Dedifferentiated amniotic fluid mesenchymal stem cell (primary cell): ENCODE data around the gene CAMK1D.
A peak's percentile ranks its signal among the peaks of the same experiment; 100 is the strongest.

Experiments used
- DNase-seq: peaks from one replicate; pipeline ENCODE4 v3.0.0-alpha.2; 2016; ENCODE audit errors: extremely low spot score

The CAMK1D gene

DNA sequence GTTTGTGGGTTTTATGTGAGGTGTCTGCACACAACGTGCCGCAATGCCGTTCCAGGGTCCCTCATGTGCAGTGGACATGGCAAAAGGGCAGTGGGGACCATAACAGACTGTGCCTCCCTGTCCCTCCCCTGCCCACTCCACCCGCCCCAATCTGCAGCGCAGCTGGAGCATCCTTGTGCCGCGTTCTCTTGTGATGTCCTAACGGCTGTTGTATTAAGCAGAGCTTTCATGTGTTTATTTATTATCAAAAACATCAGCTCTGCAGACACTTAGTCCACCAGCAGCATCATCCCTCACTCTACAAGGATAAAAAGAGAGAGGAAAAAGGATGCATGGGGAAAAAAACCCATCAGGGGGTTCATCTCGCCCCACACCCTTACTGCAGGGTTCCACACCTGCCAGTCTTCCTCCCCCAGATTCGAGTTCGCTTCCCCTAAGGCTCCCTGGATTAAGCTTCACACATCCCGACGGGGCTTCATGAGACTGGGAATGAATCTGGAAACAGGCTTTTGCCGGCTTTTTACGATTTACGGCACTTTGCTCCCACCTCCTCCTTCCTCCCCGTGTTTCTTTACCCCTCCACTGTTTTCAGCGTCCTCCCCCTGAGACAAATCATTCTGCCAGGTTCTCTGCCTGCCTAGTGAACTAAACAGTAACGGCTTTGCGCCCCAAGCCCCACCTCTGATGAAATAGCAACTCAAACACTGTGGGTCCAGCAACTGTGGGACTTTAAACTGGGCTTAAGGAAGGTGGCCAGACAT lies 301.4 kb downstream of the CAMK1D start:
- DNase-seq: no peak

DNA sequence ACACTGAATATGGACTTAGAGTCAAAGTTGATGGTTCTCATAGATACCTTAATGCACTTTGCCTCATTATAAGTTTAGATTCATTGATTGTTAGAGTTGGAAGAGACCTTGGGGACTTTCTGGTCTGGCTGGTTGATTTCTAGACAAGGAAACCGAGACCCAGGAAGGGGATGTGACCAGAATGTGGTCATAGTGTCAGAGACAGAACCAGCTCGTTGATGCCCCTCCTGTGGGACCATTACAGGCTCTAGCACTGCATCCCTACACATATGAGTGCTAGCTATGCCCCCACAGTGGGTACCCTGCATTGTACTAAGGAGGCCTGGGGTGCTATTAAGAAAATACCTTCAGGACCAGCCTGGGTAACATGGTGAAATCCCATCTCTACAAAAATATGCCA lies 306.6 kb downstream of the CAMK1D start:
- DNase-seq: no peak

DNA sequence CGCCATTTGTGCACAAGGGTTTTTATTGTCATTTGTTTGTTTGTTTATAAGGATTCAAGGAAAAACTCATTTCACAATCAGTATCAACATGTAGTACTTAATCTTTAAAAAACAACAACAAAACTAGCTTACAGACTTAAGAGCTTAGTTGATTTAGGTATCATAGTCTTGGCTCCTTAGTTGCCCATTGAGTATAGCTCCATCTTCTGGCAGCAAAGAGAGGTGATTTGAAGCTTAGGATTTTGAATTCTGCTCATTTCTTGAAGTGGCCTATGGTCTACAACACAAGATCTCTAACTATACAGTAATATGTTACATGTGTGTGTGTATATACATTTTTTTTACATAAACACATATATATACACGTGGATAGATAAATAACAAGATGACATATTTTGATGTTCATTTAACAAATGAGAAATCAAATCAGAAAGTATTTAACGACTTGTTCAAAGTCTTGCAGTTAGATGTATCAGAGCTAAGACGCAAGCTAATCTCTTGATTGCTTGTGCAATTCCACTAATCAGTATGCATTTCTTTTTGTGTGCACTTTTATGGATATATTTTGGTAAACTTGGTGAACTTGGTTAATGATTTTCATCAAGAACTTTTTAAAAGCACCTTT lies 307.3 kb downstream of the CAMK1D start:
- DNase-seq: peak; percentile 45

DNA sequence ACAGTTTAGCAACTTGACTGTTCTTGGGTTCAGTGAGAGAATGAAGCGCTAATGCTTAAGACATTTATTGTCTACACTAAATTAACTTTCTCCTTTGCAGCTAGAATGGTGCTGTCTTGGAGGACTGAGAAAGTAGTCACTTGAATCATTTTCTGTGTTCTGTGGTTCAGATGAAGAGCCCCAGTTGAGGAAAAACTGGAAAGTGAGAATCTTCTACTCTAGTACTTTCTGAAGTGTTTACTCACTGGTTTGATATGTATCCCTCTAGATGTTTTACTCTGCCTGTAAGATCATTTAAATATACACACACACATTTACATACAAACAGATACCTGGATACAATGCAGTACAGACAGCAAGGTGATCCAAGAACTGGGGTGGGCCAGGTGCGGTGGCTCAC lies 308.1 kb downstream of the CAMK1D start:
- DNase-seq: no peak

DNA sequence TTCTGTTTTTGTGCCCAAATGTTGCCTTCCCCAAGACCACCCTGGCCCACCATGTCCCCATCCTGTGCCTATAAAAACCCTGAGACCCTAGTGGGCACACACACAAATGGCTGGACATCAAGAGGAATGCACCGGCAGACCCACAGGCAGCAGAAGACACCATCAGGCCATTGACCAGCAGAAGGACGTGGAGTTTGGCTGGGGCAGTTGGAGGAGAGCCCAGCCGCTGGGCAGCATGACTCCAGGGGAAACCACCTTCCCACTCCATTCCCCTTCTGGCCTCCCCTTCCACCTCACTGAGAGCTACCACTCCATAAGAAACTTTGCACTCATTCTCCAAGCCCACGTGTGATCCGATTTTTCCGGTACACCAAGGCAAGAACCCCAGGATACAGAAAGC lies 309.2 kb downstream of the CAMK1D start:
- no peak for DNase-seq

DNA sequence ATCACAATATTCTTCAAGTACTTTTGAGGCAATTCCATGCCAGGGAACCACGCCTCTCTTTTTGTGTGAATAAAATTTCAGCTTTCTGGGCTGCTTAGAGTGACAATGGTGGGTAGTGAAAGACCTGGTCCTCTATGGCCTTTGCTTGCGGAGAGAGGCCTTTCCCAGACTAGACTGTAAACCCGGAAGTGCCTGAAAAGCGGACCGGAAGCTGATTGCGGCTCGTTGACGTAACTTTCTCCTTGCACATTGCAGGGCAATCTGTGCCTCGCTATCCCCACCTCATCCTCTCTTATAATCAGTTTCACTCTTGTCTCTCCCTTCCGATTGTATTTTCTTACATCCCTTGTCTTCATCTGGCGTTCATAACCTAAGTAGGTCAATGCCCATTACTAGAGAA lies 310.4 kb downstream of the CAMK1D start:
- DNase-seq: no peak

DNA sequence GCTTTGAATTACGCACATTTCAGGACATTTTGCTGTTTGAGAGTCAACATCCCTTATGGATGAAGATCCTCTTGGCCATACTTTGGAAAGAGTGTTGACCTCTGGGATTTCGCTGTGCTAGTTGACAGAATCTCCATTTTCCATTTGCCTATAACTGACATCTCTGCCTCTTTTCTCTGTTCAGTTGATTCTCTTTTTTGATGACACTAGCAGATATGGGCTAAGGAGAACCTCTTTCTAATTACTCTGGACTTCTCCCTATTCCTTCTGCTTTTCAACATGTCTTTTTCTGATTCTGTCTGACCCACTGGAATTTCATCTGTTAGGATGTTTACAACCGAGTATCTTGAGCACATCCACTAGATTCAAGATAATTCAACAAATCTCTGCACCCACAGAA lies 311.5 kb downstream of the CAMK1D start:
- no peak for DNase-seq

DNA sequence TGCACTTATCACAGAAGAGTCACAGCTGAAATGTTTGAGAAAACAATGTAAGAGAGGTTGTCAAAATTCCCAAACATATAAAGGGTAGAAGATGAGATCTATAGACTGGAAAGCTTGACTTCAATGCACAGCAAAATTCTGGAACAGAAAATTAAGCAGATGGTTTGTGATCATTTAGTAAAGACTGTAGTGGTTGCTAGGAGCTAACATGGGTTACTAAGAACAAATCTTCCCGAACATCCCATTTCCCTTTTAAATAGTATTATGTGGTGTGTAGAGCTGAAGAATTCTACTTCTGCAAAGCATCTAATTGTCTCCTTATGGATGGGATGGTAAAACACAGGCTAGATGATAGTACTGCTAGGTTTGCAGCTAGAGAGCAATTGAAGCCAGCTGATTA lies 312.3 kb downstream of the CAMK1D start:
- DNase-seq: no peak

DNA sequence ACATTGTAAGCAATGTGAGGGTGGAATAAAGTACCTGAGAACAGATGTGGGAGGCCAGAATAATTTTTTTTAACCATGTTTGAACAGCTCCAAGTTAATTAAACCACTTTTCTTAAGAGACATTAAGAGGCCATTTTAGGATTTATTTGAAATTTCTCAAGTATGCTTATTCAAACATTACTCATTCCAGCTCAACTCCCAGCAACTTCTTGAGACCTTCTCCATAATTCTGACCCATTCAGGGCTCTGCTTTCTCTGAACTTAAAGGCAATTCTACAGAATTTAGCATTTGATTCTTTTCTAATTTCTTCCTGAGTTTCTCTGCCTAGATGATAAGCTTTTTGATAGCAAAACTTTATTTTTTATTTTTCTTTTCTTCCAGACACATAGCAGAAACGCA lies 314.5 kb downstream of the CAMK1D start:
- no peak for DNase-seq

DNA sequence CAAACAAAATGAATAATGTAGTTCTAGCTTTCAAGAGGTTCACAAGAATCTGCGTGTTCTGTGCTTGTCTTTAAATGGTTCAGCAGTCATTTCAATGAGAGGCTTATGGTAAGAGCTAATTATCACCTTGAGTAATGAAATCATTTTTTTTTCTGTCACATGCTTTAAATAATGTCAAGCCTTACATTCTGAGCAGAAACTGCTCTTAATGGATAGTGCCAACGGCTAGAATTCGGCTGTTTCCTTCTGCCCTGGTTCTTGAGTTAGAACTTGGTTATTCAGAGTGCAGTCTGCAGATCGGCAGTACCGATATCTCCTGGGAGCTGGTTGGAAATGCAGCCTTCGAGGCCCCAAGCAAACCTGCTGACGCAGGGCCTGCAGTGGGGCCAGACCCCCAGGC lies 316.2 kb downstream of the CAMK1D start:
- DNase-seq: no peak

DNA sequence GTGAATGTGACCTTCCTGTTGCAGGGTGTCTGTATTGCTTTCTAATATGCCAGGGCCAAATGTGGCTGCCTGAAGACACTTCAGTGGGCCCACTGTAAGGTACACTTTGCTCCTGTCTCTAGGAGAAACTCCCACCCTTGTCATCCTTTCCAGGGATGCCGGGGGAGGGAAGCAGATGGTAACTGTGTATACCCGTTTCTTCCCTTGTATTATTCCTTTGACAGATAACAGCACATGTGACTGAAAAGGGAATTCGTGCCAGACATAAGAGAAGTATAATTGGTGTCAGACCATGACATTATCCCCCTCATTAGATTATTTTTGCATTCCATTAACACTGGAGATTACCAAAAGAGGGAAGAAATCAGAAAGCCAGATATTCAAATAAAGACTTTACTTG lies 317.7 kb downstream of the CAMK1D start:
- DNase-seq: peak; percentile 9

DNA sequence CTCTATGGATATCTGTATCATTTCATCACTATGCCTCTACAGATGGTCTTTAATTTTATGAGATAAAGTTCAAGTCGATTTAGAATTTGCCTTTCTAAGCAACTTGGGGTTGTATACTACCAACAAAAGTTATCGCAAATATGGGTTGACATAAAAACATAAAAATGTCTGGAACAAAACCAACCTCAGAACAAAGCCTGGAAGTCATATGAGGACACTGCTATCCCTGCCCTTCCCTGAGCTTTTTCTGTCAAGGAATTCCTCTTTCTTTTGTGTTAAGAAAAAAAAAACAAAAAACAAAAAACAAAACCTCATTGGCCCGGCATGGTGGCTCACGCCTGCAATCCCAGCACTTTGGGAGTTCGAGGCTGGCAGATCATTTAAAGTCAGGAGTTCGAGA lies 319.3 kb downstream of the CAMK1D start:
- no peak for DNase-seq

DNA sequence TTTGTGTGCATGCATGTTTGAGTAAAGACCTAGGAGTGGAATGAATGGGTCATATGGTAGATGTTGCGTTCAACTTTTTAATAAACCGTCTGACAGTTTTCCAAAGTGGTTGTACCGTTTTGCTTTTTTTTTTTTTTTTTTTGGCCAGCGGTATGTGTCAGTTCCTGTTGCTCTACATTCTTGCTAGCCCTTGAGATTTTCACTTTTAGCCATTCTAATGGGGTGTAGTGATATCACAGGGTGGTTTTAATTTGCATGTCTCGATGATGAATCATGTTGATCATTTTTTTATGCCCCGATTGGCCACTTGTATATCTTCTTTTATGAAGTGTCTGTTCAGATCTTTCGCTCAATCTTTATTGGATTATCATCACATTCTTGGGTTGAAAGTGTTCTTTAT lies 320.7 kb downstream of the CAMK1D start:
- no peak for DNase-seq

DNA sequence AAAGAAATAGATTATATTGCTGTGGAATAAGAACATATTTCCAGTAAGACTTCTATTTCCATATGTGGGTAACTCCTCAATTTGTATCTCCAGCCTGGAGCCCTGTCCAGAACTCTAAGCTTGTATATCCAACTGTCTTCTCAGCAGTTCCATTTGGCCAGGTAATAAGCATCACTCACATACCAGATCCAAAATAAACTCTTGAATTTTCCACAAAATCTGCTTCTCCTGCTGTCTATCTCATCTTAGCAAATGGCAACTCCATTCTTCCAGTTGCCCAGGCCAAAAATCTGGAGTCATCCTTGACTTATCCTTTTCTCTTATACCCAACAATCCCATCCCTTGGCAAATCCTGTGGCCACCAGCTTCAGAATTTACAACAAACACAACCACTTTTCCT lies 325.8 kb downstream of the CAMK1D start:
- DNase-seq: no peak

DNA sequence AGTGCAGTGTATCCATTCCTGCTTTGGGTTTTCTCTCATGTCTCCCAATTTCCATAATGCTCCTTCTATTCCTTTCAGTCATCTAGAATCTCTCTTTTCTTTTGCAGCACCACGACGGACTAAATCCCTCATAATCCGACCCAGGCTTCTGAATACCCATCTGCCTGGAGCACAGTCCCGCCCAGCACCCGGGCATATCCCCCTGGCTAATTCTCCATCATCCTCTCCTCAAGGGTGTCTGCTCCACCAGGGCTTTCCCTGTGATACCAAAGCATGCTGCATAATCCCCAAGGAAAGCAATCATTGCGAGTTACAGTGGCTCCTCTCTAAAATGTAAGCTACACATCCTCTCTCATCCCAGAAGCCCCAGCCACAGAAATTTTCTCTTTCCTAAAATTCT lies 330.3 kb downstream of the CAMK1D start:
- DNase-seq: no peak

DNA sequence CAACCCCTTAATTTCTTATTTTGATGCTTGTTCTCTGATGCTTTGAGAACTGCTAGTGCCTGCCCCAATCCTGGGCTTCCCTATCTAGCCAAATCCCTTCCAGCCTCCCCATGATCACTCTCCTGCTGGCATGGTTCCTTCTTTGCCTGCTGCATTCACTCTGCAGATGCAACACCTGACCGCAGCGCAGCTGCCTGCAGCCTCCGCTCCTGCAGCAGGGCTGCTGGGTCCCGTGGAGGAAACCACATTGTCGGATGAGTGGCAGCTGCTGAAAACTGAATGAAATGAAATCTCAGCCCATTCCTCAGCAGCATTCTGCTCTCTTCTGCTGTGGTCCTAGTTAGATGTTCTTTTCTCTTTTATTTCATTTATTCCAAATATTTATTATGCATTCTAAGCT lies 331.9 kb downstream of the CAMK1D start:
- DNase-seq: no peak

DNA sequence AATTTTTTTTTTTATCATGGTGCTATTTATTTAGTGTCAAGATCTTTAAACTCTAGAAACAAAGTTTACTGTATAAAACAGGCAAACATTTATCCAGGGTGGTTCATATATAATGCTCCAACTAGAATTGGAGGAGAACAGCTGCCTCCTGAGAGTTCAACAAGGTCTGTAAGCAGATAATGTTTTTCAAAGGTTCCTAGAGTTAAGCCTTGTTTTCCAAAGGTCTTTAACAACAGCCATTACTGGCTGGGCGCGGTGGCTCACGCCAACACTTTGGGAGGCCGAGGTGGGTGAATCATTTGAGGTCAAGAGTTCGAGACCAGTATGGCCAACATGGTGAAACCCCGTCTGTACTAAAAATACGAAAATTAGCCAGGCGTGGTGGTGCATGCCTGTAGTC lies 335.4 kb downstream of the CAMK1D start:
- DNase-seq: no peak

DNA sequence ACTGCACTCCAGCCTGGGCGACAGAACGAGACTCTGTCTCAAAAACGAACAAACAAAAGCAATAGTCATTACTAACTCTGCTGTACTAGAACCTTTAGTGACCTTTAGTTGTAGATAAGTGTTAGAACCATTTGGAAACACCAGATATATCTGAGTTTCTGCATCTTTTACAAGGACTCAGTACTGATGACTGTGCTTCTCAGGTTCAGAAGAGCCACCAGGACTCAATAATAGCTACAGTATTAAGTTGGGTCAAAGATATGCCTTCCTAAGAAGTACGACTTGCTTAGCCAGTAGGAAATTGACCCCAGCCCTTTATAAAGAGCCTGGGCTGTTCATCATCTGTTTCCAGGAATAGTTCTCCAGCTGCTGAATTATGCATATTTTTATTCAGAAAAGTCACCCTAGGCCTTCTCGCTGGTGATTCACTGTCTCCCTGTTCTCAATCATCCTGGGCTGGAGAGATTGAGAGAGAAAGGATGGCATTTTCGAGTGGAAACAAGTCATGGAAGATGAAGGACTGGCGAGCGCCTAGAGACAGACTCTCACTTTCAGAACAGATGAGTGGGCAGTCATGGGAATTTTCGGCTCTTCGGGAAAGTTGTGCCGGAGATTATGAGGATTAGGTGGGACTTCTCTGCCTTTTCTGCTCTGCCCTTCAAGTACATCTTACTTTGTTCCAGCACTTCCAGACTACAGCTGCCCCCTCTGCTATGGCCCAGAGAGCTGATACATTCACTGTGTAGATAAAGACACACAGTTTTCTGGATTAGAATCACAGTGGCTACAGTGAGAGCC lies 336.1 kb downstream of the CAMK1D start:
- DNase-seq: peak; percentile 46

DNA sequence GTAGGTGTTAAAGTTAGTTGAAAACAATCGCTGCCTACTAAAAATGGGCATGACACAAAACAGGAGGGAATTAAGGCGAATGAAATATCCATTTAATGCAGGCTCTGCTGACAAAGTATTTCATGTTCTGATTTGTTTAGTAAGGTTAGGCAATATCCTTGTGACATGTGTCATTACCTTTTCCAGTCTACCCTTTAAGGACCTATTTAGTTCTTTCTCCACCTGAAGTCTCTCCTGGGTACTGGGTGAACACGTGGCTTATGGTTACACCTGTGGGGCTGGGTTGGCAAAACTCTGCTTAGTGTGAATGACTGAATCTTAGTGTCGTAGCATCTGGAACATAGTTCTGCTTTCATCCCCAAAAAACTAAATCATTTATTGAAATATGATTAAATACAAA lies 338.6 kb downstream of the CAMK1D start:
- no peak for DNase-seq

DNA sequence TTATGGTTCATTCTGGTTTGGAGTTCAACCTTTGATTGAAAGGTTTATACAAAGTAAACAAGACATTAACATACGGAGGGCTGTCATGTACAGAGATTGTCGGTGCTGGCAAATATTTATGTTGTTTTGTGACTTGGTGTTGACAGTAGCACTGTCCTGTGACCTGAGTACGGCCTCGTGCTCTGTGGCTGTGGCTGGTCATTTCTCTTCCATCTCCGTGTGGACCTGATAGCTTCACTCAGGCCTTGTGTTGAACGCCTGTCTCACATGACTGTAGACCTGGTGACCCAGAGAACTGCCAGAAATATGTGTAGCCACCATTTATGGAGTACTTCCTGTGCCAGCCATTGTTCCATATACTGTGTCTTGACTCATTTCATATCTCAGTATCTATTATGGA lies 340.5 kb downstream of the CAMK1D start:
- DNase-seq: no peak

DNA sequence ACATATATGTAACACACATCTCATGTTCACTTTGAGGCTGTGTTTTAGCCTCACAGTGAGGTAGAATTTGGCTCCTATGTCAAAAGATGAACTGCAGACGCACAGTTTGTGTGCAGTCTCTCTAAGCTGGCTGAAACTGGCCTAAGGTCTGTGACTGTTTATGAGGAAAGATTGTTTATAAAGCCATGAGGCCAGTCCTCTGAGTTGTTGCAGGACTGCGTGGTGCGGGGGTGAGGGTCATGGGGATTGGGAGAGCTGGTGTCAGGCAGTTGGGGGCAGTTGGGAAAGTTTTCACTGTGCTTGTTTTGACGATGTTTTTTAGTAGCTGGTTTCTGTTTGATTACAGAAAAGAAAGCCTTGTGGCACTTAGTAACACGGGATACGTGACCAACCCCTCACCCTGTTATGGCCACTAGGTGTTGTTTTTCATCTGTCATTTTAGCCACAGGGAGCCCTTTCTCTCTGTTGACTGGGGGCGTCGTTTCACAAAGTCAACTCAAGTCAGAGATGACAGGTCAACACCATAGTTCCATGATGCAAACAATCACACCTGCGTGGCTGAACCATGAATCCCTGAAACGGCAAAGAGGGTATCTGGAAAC lies 341.3 kb downstream of the CAMK1D start:
- no peak for DNase-seq

DNA sequence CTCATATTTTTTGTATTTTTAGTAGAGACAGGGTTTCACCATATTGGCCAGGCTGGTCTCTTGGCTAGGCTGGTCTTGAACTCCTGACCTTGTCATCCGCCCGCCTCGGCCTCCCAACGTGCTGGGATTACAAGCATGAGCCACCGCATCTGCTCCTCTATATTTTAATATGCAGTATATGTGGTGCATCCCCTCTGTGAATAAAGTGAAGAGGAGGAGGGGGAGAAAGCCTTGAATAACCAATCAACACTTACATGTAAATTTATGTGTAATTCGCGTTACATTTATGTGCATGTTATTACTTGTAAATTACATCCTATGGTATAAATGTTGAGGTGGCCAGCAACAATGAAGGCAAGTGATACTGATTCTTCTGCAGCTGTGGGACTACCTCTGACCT lies 342.2 kb downstream of the CAMK1D start:
- DNase-seq: no peak

DNA sequence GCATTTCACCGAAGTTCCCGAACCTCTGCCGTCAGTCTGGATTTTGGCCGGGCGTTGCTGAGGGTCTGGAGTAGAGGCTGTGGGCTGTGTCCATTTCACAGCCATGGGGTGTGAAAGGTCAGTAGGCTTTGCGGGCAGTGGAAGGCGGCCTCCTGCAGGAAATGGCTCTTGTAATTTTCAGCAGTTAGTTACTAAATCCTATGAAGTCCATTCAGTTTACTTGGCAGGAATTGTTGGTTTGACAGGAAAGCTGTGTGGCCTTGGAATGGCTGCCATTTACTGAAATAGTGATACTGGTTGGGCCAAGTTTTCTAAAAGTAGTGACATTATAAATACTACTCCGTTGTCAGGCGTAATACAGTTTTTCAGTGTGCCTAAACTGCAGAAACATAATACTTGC lies 348.4 kb downstream of the CAMK1D start:
- DNase-seq: no peak
